Activated naive CD8-positive, alpha-beta T cell treated with anti-CD3 and anti-CD28 coated beads for 36 hours (primary cell): Measurements from ENCODE around the gene CCSER1. TPM values are rescaled to one million over a fixed set of nuclear protein-coding genes. Genes with fewer than 3 reads are reported as not detected.

ENCODE experiments used
- DNase-seq: peaks from one replicate; pipeline ENCODE4 v3.0.0; 2021
- H3K27ac Mint-ChIP-seq: one replicate; pipeline ENCODE4 v1.8.0; 2022; ENCODE audit warnings: mild to moderate bottlenecking, moderate library complexity, mixed read lengths
- H3K27me3 Mint-ChIP-seq: one replicate; pipeline ENCODE4 v1.8.0; 2022; ENCODE audit warnings: mild to moderate bottlenecking, mixed read lengths
- H3K36me3 Mint-ChIP-seq: one replicate; pipeline ENCODE4 v1.8.0; 2021; ENCODE audit warnings: mild to moderate bottlenecking, mixed read lengths
- H3K4me1 Mint-ChIP-seq: one replicate; pipeline ENCODE4 v1.8.0; 2021; ENCODE audit warnings: mixed read lengths
- H3K4me3 Mint-ChIP-seq: one replicate; pipeline ENCODE4 v1.8.0; 2022; ENCODE audit warnings: mild to moderate bottlenecking, moderate library complexity, mixed read lengths
- H3K9me3 Mint-ChIP-seq: one replicate; pipeline ENCODE4 v1.8.0; 2022; ENCODE audit warnings: mixed read lengths
- total RNA-seq, 2 experiments: library from RNA; stranded (reverse); gene quantifications; one replicate each; pipeline ENCODE4 v1.2.3, GENCODE V29; 2021

CCSER1 gene
- total RNA-seq, 2 experiments from 2014 or later, result 0.29 to 0.42 TPM

DNA sequence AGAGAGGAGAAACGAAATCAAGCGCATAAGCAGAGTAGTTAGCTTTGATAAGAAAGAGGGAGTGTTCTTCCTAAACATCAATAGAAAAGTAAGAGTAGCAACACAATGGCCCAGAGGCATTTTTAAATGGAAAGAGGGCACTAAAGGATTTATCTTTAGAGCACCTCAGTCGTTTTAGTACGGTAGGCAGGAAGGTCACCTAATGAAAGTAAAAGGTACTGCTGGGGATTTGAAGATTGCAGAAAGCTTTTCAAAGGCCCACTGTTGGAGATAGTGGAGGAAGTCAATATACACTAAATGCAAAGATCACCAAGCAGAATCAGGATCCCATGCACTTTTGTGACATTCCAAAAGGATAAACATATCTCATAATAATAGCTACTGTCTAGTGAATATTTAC lies 1508.9 kb downstream of the CCSER1 start:
- Mint-ChIP-seq H3K27me3 (no peaks in the 10 kb centered on the region), H3K36me3 (no peaks in the 10 kb centered on the region), H3K4me3 (no peak overlapping the region), H3K4me1 (no peaks in the 10 kb centered on the region), H3K27ac (no peak overlapping the region), H3K9me3 (peaks cover 2% of the 10 kb centered on the region)
- DNase-seq, result no peak

Other genes starting within 250 kb of the CCSER1 start
- gene MMRN1, start 232.5 kb upstream of the CCSER1 start, total RNA-seq, result under 1 TPM in 1 of 2 experiments, not detected in 1; 0.10 TPM